Measurements from ENCODE around the gene TASOR2. TPM values are rescaled to one million over a fixed set of nuclear protein-coding genes. Genes with fewer than 3 reads are reported as not detected.

TASOR2 gene
- total RNA-seq, 1 donor from 2014 or later = 36.1 TPM

- no peak for DNase-seq (ENCODE audit: low read depth)
- TF ChIP-seq CTCF (conservative IDR thresholded peaks at IDR 0.05; ENCODE audit: low read depth, low read length) = no peak
- no peak overlapping the region for H3K4me3 ChIP-seq (ENCODE audit: low read depth, low read length)
Observed at GRCh38 chr10:5641501-5641900, 43.1 kb upstream of the TASOR2 start.

- DNase-seq (ENCODE audit: low read depth) = no peak
- H3K4me3 ChIP-seq (ENCODE audit: low read depth, low read length) = no peak overlapping the region
- no peak for TF ChIP-seq CTCF (conservative IDR thresholded peaks at IDR 0.05; ENCODE audit: low read depth, low read length)
Observed at GRCh38 chr10:5643346-5644067, 41.1 kb upstream of the TASOR2 start.

GRCh38 chr10:5644930-5645329 is 39.7 kb upstream of the TASOR2 start:
- H3K4me3 ChIP-seq (ENCODE audit: low read depth, low read length) = no peak overlapping the region
- no peak for TF ChIP-seq CTCF (conservative IDR thresholded peaks at IDR 0.05; ENCODE audit: low read depth, low read length)
- no peak for DNase-seq (ENCODE audit: low read depth)

- DNase-seq (ENCODE audit: low read depth) = no peak
- H3K4me3 ChIP-seq (ENCODE audit: low read depth, low read length) = no peak overlapping the region
- TF ChIP-seq CTCF (conservative IDR thresholded peaks at IDR 0.05; ENCODE audit: low read depth, low read length) = no peak
Observed at GRCh38 chr10:5645375-5645774, 39.3 kb upstream of the TASOR2 start.

- H3K4me3 ChIP-seq (ENCODE audit: low read depth, low read length) = no peak overlapping the region
- no peak for TF ChIP-seq CTCF (conservative IDR thresholded peaks at IDR 0.05; ENCODE audit: low read depth, low read length)
- no peak for DNase-seq (ENCODE audit: low read depth)
Observed at GRCh38 chr10:5645944-5646617, 38.6 kb upstream of the TASOR2 start.

GRCh38 chr10:5647507-5648240 is 37.0 kb upstream of the TASOR2 start:
- no peak for TF ChIP-seq CTCF (conservative IDR thresholded peaks at IDR 0.05; ENCODE audit: low read depth, low read length)
- no peak overlapping the region for H3K4me3 ChIP-seq (ENCODE audit: low read depth, low read length)
- no peak for DNase-seq (ENCODE audit: low read depth)

All from epithelial cell of proximal tubule (primary cell).